Choroid plexus epithelial cell (primary cell): ENCODE results near the gene GRAP.

Source experiments
- DNase-seq: peaks from one replicate; pipeline ENCODE4 v3.0.0-alpha.2; 2010; ENCODE audit warnings: low read depth
- H3K4me3 ChIP-seq: 2 replicates; pipeline ENCODE4 v1.5.1; 2011; ENCODE audit warnings: low read depth, mild to moderate bottlenecking, control low read depth, low read length, moderate library complexity
- TF ChIP-seq, protein P1 (sequence below): conservative IDR thresholded peaks from 2 replicates; pipeline ENCODE4 v1.5.1; 2011; ENCODE audit warnings: low read depth, mild to moderate bottlenecking, control low read depth, inconsistent platforms, low read length, moderate library complexity

The GRAP gene

GRCh38 chr17:18997650-18998196 is 49.0 kb downstream of the GRAP start:
- TF ChIP-seq, protein P1, sequence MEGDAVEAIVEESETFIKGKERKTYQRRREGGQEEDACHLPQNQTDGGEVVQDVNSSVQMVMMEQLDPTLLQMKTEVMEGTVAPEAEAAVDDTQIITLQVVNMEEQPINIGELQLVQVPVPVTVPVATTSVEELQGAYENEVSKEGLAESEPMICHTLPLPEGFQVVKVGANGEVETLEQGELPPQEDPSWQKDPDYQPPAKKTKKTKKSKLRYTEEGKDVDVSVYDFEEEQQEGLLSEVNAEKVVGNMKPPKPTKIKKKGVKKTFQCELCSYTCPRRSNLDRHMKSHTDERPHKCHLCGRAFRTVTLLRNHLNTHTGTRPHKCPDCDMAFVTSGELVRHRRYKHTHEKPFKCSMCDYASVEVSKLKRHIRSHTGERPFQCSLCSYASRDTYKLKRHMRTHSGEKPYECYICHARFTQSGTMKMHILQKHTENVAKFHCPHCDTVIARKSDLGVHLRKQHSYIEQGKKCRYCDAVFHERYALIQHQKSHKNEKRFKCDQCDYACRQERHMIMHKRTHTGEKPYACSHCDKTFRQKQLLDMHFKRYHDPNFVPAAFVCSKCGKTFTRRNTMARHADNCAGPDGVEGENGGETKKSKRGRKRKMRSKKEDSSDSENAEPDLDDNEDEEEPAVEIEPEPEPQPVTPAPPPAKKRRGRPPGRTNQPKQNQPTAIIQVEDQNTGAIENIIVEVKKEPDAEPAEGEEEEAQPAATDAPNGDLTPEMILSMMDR: no peak
- no peak overlapping the region for H3K4me3 ChIP-seq
- DNase-seq: no peak

DNA sequence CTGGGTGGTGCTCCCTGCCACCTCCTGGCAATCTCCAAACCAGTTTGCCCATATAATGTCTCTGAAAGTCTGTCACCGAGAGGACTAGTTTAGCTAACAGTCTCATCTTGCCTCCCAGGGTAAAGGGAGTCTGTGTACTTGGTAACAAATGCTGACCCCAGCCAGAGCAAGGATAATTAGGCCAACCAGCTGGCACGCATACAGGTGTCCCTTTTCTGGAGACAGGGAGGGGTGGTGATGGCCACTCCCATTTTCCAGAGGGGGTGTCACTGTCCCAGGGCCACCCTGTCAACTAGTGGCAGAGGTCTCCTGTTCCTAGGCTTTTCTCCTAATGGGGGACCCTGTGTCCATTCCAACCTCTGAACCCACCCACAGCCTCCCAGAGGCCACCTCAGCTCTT is 50.3 kb downstream of the GRAP start:
- DNase-seq: no peak
- TF ChIP-seq, protein P1: no peak
- no peak overlapping the region for H3K4me3 ChIP-seq

GRCh38 chr17:18995220-18995619 is 51.5 kb downstream of the GRAP start:
- no peak overlapping the region for H3K4me3 ChIP-seq
- TF ChIP-seq, protein P1: no peak
- DNase-seq: no peak

- no peak overlapping the region for H3K4me3 ChIP-seq
- DNase-seq: peak; percentile 30
- TF ChIP-seq, protein P1: no peak
Measured at GRCh38 chr17:18994631-18995030, 52.1 kb downstream of the GRAP start.

DNA sequence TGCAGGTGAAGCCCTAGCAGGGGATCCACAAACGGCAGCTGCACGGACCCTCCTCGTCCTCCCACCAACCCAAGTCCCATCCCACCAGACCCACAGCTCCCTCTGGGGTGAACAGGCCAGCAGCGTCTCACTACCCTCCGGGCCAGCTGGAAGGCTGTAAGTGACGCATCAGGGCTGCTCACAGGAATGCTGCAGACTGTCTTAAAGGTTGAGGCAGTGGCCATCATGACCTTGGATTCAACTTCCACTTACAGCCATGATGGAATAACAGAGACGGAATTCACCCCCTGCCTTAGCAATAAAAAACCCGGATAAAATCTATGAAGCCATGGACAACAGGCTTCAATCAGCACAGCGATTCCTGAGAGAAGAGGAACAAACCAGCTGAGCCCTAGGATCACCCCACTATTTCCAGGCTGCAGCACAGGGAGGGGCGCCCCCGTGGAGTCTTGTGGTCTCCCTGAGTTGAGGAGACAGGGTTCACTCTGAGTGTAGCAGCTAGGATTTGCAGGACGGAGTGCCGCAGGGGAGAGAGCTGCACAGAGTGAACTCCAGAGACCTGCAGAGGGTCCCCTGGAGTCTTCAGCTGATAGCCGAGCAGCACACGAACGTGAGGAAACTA is 52.7 kb downstream of the GRAP start:
- DNase-seq: peak; percentile 87
- TF ChIP-seq, protein P1: no peak
- no peak overlapping the region for H3K4me3 ChIP-seq

GRCh38 chr17:18992454-18993130 is 54.2 kb downstream of the GRAP start:
- H3K4me3 ChIP-seq: no peak overlapping the region
- TF ChIP-seq, protein P1: no peak
- no peak for DNase-seq
